Measurements from ENCODE around the gene RTL1. TPM values are rescaled to one million over a fixed set of nuclear protein-coding genes. Genes with fewer than 3 reads are reported as not detected.

The RTL1 gene
- total and polyA plus RNA-seq, 4 experiments from 2014 or later, result not detected

- Mint-ChIP-seq H3K27me3 (no peaks in the 10 kb centered on the region), H3K36me3 (no peaks in the 10 kb centered on the region), H3K4me3 (no peak overlapping the region), H3K9me3 (no peaks in the 10 kb centered on the region), H3K4me1 (peaks cover 0 to 3% (median 0%) of the 10 kb centered on the region in 4 donors), H3K27ac (no peak overlapping the region)
- Histone ChIP-seq H3K4me1 (ENCODE audit: insufficient read depth, low read length) (peaks cover 9% of the 10 kb centered on the region), H3K9me3 (ENCODE audit: control insufficient read depth in 1 of 2, low read length in 2 of 2) (no peaks in the 10 kb centered on the region), H3K4me3 (ENCODE audit: low read length in 2 of 2) (no peak overlapping the region), H3K27me3 (ENCODE audit: insufficient read depth, low read length) (no peaks in the 10 kb centered on the region), H3K27ac (ENCODE audit: low read depth, low read length) (no peak overlapping the region), H3K36me3 (ENCODE audit: insufficient read depth, low read length) (no peaks in the 10 kb centered on the region)
- ChIA-PET CTCF (ENCODE audit: partially characterized antibody) (no interaction called here), POLR2A (ENCODE audit: partially characterized antibody) (no interaction called here)
- intact Hi-C loops (cut with micrococcal nuclease), result no loop called here
- DNase-seq, result no peak
These were observed 57.1 kb downstream of the RTL1 start for GRCh38 chr14:100846309-100846859.

GRCh38 chr14:100845341-100845740 is 58.2 kb downstream of the RTL1 start:
- Mint-ChIP-seq H3K4me3 (no peak overlapping the region), H3K27ac (no peak overlapping the region), H3K4me1 (no peaks in the 10 kb centered on the region), H3K27me3 (no peaks in the 10 kb centered on the region), H3K36me3 (no peaks in the 10 kb centered on the region), H3K9me3 (no peaks in the 10 kb centered on the region)
- ChIA-PET POLR2A (ENCODE audit: partially characterized antibody) (no interaction called here), CTCF (ENCODE audit: partially characterized antibody) (no interaction called here)
- no peak overlapping the region for H3K4me3 ChIP-seq (ENCODE audit: low read length in 2 of 2)
- intact Hi-C loops (cut with micrococcal nuclease), result no loop called here
- H3K9me3 ChIP-seq (ENCODE audit: control insufficient read depth in 1 of 2, low read length in 2 of 2), result no peaks in the 10 kb centered on the region
- H3K27ac ChIP-seq (ENCODE audit: low read depth, low read length), result no peak overlapping the region
- H3K36me3 ChIP-seq (ENCODE audit: insufficient read depth, low read length), result no peaks in the 10 kb centered on the region
- H3K27me3 ChIP-seq (ENCODE audit: insufficient read depth, low read length), result no peaks in the 10 kb centered on the region
- peaks cover 9% of the 10 kb centered on the region for H3K4me1 ChIP-seq (ENCODE audit: insufficient read depth, low read length)
- no peak for DNase-seq

GRCh38 chr14:100844846-100845245 is 58.7 kb downstream of the RTL1 start:
- Histone ChIP-seq H3K4me1 (ENCODE audit: insufficient read depth, low read length) (peaks cover 9% of the 10 kb centered on the region), H3K27ac (ENCODE audit: low read depth, low read length) (no peak overlapping the region), H3K27me3 (ENCODE audit: insufficient read depth, low read length) (no peaks in the 10 kb centered on the region), H3K4me3 (ENCODE audit: low read length in 2 of 2) (no peak overlapping the region), H3K36me3 (ENCODE audit: insufficient read depth, low read length) (no peaks in the 10 kb centered on the region), H3K9me3 (ENCODE audit: control insufficient read depth in 1 of 2, low read length in 2 of 2) (no peaks in the 10 kb centered on the region)
- no peaks in the 10 kb centered on the region for H3K4me1 Mint-ChIP-seq
- H3K36me3 Mint-ChIP-seq, result no peaks in the 10 kb centered on the region
- no peak for DNase-seq
- H3K9me3 Mint-ChIP-seq, result no peaks in the 10 kb centered on the region
- ChIA-PET CTCF (ENCODE audit: partially characterized antibody) (no interaction called here), POLR2A (ENCODE audit: partially characterized antibody) (no interaction called here)
- H3K27ac Mint-ChIP-seq, result no peak overlapping the region
- intact Hi-C loops (cut with micrococcal nuclease), result no loop called here
- no peaks in the 10 kb centered on the region for H3K27me3 Mint-ChIP-seq
- no peak overlapping the region for H3K4me3 Mint-ChIP-seq

- Mint-ChIP-seq H3K4me1 (no peaks in the 10 kb centered on the region), H3K4me3 (no peak overlapping the region), H3K9me3 (no peaks in the 10 kb centered on the region), H3K27ac (no peak overlapping the region), H3K36me3 (no peaks in the 10 kb centered on the region), H3K27me3 (no peaks in the 10 kb centered on the region)
- Histone ChIP-seq H3K9me3 (ENCODE audit: control insufficient read depth in 1 of 2, low read length in 2 of 2) (no peaks in the 10 kb centered on the region), H3K27ac (ENCODE audit: low read depth, low read length) (no peak overlapping the region), H3K4me3 (ENCODE audit: low read length in 2 of 2) (no peak overlapping the region), H3K4me1 (ENCODE audit: insufficient read depth, low read length) (peaks cover 5% of the 10 kb centered on the region), H3K27me3 (ENCODE audit: insufficient read depth, low read length) (no peaks in the 10 kb centered on the region), H3K36me3 (ENCODE audit: insufficient read depth, low read length) (no peaks in the 10 kb centered on the region)
- CTCF ChIA-PET (ENCODE audit: partially characterized antibody), result no interaction called here
- intact Hi-C loops (cut with micrococcal nuclease), result no loop called here
- POLR2A ChIA-PET (ENCODE audit: partially characterized antibody), result no interaction called here
- no peak for DNase-seq
These were observed 59.1 kb downstream of the RTL1 start for GRCh38 chr14:100844421-100844820.

- no peak overlapping the region for H3K27ac ChIP-seq (ENCODE audit: low read depth, low read length)
- Mint-ChIP-seq H3K9me3 (no peaks in the 10 kb centered on the region), H3K4me3 (no peak overlapping the region), H3K27me3 (no peaks in the 10 kb centered on the region), H3K36me3 (no peaks in the 10 kb centered on the region), H3K27ac (no peak overlapping the region), H3K4me1 (no peaks in the 10 kb centered on the region)
- DNase-seq, result no peak
- intact Hi-C loops (cut with micrococcal nuclease), result no loop called here
- CTCF ChIA-PET (ENCODE audit: partially characterized antibody), result no interaction called here
- no peaks in the 10 kb centered on the region for H3K9me3 ChIP-seq (ENCODE audit: control insufficient read depth in 1 of 2, low read length in 2 of 2)
- no peaks in the 10 kb centered on the region for H3K36me3 ChIP-seq (ENCODE audit: insufficient read depth, low read length)
- H3K4me1 ChIP-seq (ENCODE audit: insufficient read depth, low read length), result peaks cover 1% of the 10 kb centered on the region
- POLR2A ChIA-PET (ENCODE audit: partially characterized antibody), result no interaction called here
- no peak overlapping the region for H3K4me3 ChIP-seq (ENCODE audit: low read length in 2 of 2)
- no peaks in the 10 kb centered on the region for H3K27me3 ChIP-seq (ENCODE audit: insufficient read depth, low read length)
These were observed 59.5 kb downstream of the RTL1 start for GRCh38 chr14:100844082-100844408.

- intact Hi-C loops (cut with micrococcal nuclease), result no loop called here
- H3K4me3 ChIP-seq (ENCODE audit: low read length in 2 of 2), result no peak overlapping the region
- no peaks in the 10 kb centered on the region for H3K27me3 Mint-ChIP-seq
- CTCF ChIA-PET (ENCODE audit: partially characterized antibody), result interaction anchor here (1.0 kb wide), 1 partner anchor 8 kb away, joined by 4 read pairs; no protein-coding TSS in a partner anchor
- H3K4me1 Mint-ChIP-seq, result no peaks in the 10 kb centered on the region
- H3K27ac ChIP-seq (ENCODE audit: low read depth, low read length), result no peak overlapping the region
- no peak overlapping the region for H3K4me3 Mint-ChIP-seq
- H3K27me3 ChIP-seq (ENCODE audit: insufficient read depth, low read length), result no peaks in the 10 kb centered on the region
- H3K9me3 ChIP-seq (ENCODE audit: control insufficient read depth in 1 of 2, low read length in 2 of 2), result no peaks in the 10 kb centered on the region
- H3K27ac Mint-ChIP-seq, result no peak overlapping the region
- no peaks in the 10 kb centered on the region for H3K9me3 Mint-ChIP-seq
- no peaks in the 10 kb centered on the region for H3K4me1 ChIP-seq (ENCODE audit: insufficient read depth, low read length)
- H3K36me3 ChIP-seq (ENCODE audit: insufficient read depth, low read length), result no peaks in the 10 kb centered on the region
- H3K36me3 Mint-ChIP-seq, result no peaks in the 10 kb centered on the region
- no peak for DNase-seq
- POLR2A ChIA-PET (ENCODE audit: partially characterized antibody), result no interaction called here
These were observed 60.7 kb downstream of the RTL1 start for GRCh38 chr14:100842799-100843198.

- Mint-ChIP-seq H3K27me3 (peaks cover under 1 to 3% of the 10 kb centered on the region in 2 donors), H3K4me3 (no peak overlapping the region), H3K27ac (no peak overlapping the region), H3K4me1 (no peaks in the 10 kb centered on the region), H3K36me3 (no peaks in the 10 kb centered on the region), H3K9me3 (no peaks in the 10 kb centered on the region)
- DNase-seq, result no peak
- H3K27me3 ChIP-seq (ENCODE audit: insufficient read depth, low read length), result no peaks in the 10 kb centered on the region
- H3K36me3 ChIP-seq (ENCODE audit: insufficient read depth, low read length), result no peaks in the 10 kb centered on the region
- ChIA-PET POLR2A (ENCODE audit: partially characterized antibody) (no interaction called here), CTCF (ENCODE audit: partially characterized antibody) (interaction anchor here (1.0 kb wide), 1 partner anchor 9 kb away, joined by 4 read pairs; no protein-coding TSS in a partner anchor)
- H3K27ac ChIP-seq (ENCODE audit: low read depth, low read length), result no peak overlapping the region
- H3K4me3 ChIP-seq (ENCODE audit: low read length in 2 of 2), result no peak overlapping the region
- intact Hi-C loops (cut with micrococcal nuclease), result no loop called here
- H3K4me1 ChIP-seq (ENCODE audit: insufficient read depth, low read length), result no peaks in the 10 kb centered on the region
- H3K9me3 ChIP-seq (ENCODE audit: control insufficient read depth in 1 of 2, low read length in 2 of 2), result no peaks in the 10 kb centered on the region
These were observed 61.6 kb downstream of the RTL1 start for GRCh38 chr14:100841761-100842403.
